ENCODE measurements around the gene TOP3B.

DNA sequence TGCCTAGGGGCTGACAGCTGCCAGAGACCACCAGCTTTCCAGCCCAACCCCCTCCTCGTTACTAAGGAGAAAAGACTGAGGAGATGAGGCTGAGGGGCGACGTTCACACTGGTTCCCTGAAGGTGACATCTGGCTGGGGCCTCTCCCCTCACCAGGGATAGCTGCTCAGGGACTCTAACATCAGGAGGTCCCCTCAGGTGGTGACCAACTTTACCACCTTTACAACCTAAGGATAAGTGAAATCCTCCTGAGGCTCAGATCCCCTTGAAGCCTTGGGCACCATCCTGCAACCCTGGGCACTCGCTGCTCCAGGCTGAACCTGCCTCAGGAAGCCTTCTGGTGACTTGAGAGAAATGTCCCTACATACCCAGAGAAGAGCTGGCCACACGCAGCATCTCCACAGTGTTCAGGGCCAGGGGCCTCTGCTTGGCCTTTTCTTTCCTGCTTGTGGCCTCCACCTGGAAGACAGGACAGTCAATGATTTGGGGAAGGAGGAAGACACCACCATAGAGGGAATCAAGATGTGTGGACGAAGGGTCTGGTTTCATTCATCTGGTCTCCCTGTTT is 17.6 kb downstream of the TOP3B start:
- TF ChIP-seq, protein P1, sequence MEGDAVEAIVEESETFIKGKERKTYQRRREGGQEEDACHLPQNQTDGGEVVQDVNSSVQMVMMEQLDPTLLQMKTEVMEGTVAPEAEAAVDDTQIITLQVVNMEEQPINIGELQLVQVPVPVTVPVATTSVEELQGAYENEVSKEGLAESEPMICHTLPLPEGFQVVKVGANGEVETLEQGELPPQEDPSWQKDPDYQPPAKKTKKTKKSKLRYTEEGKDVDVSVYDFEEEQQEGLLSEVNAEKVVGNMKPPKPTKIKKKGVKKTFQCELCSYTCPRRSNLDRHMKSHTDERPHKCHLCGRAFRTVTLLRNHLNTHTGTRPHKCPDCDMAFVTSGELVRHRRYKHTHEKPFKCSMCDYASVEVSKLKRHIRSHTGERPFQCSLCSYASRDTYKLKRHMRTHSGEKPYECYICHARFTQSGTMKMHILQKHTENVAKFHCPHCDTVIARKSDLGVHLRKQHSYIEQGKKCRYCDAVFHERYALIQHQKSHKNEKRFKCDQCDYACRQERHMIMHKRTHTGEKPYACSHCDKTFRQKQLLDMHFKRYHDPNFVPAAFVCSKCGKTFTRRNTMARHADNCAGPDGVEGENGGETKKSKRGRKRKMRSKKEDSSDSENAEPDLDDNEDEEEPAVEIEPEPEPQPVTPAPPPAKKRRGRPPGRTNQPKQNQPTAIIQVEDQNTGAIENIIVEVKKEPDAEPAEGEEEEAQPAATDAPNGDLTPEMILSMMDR (IDR thresholded peaks at IDR 0.05 in 4 of 5, conservative IDR thresholded peaks at IDR 0.05 in 1 of 5), result no peak
- no peak for TF ChIP-seq POLR2A (IDR thresholded peaks at IDR 0.05)

All from gastrocnemius medialis (tissue), 4 donors.